CD4-positive, alpha-beta memory T cell (primary cell): ENCODE measurements around the gene NOVA2. TPM values are rescaled to one million over a fixed set of nuclear protein-coding genes. Genes with fewer than 3 reads are reported as not detected.

Source experiments
- CTCF ChIA-PET: fragments of 350-600 bp; sonication (Branson Sonifier 250); formaldehyde crosslinking; loops from one replicate; lab custom pipeline; 2021; ENCODE audit warnings: inconsistent platforms; ENCODE audit not compliant: partially characterized antibody; lab: Charles Lee
- POLR2A ChIA-PET: fragments of 350-600 bp; sonication (Branson Sonifier 250); formaldehyde crosslinking; loops from one replicate; lab custom pipeline; 2021; ENCODE audit not compliant: partially characterized antibody; lab: Charles Lee
- DNase-seq, 5 donors: peaks; one replicate each; pipeline versions ENCODE4 v3.0.0 to v3.0.0-alpha.2; 2020 to 2022; ENCODE audit warnings: mixed read lengths in 1 of 5
- H3K27ac ChIP-seq: one replicate; pipeline ENCODE4 v1.7.0; 2013; ENCODE audit warnings: low read depth, low read length
- H3K27me3 ChIP-seq: 2 replicates; pipeline ENCODE4 v1.7.0; 2013; ENCODE audit warnings: mild to moderate bottlenecking, low read length, moderate library complexity; ENCODE audit not compliant: insufficient read depth
- H3K36me3 ChIP-seq: 2 replicates; pipeline ENCODE4 v1.7.0; 2013; ENCODE audit warnings: mild to moderate bottlenecking, low read length, moderate library complexity; ENCODE audit not compliant: insufficient read depth
- H3K4me1 ChIP-seq: 2 replicates; pipeline ENCODE4 v1.7.0; 2013; ENCODE audit warnings: mild to moderate bottlenecking, low read length, moderate library complexity; ENCODE audit not compliant: insufficient read depth
- H3K4me3 ChIP-seq, 2 donors: one replicate each; pipeline ENCODE4 v1.7.0; 2013; ENCODE audit warnings: low read length in 2 of 2, mild to moderate bottlenecking in 1 of 2
- H3K9me3 ChIP-seq, 2 donors: one replicate each; pipeline ENCODE4 v1.7.0; 2013; ENCODE audit warnings: low read length in 2 of 2, control low read depth in 1 of 2; ENCODE audit not compliant: control insufficient read depth in 1 of 2
- H3K27ac Mint-ChIP-seq, 7 donors: one replicate each; pipeline ENCODE4 v1.8.0; 2020 to 2021; ENCODE audit warnings: mixed read lengths in 7 of 7, mild to moderate bottlenecking in 6 of 7, inconsistent platforms in 3 of 7, moderate library complexity in 3 of 7
- H3K27me3 Mint-ChIP-seq, 2 donors: one replicate each; pipeline ENCODE4 v1.8.0; 2020 to 2021; ENCODE audit warnings: mixed read lengths in 2 of 2
- H3K36me3 Mint-ChIP-seq, 2 donors: one replicate each; pipeline ENCODE4 v1.8.0; 2020 to 2021; ENCODE audit warnings: mixed read lengths in 2 of 2, inconsistent platforms in 1 of 2, mild to moderate bottlenecking in 1 of 2
- H3K4me1 Mint-ChIP-seq, 4 donors: one replicate each; pipeline ENCODE4 v1.8.0; 2020 to 2021; ENCODE audit warnings: mixed read lengths in 4 of 4, mild to moderate bottlenecking in 1 of 4
- H3K4me3 Mint-ChIP-seq, 8 donors: one replicate each; pipeline ENCODE4 v1.8.0; 2020 to 2021; ENCODE audit warnings: mixed read lengths in 8 of 8, mild to moderate bottlenecking in 7 of 8, moderate library complexity in 6 of 8, inconsistent platforms in 3 of 8
- H3K9me3 Mint-ChIP-seq, 8 donors: one replicate each; pipeline ENCODE4 v1.8.0; 2020 to 2021; ENCODE audit warnings: mixed read lengths in 8 of 8, mild to moderate bottlenecking in 5 of 8, inconsistent platforms in 3 of 8, moderate library complexity in 1 of 8
- intact Hi-C: fragments of 100-400 bp; cut with micrococcal nuclease; formaldehyde crosslinking; loops from one replicate; pipeline ENCODE4 v1.15.1; 2023
- polyA plus RNA-seq, 2 donors: library from polyadenylated mRNA; unstranded; fragments of 300-500 nt; fragmentation: Illumina TruSeq; gene quantifications; one replicate each; pipeline ENCODE4 v1.2.3, GENCODE V29; 2021
- total RNA-seq, 2 experiments: library from RNA; stranded (reverse); gene quantifications; one replicate each; pipeline ENCODE4 v1.2.3, GENCODE V29; 2021

Gene NOVA2
- total and polyA plus RNA-seq, 4 experiments from 2014 or later, result not detected

DNA sequence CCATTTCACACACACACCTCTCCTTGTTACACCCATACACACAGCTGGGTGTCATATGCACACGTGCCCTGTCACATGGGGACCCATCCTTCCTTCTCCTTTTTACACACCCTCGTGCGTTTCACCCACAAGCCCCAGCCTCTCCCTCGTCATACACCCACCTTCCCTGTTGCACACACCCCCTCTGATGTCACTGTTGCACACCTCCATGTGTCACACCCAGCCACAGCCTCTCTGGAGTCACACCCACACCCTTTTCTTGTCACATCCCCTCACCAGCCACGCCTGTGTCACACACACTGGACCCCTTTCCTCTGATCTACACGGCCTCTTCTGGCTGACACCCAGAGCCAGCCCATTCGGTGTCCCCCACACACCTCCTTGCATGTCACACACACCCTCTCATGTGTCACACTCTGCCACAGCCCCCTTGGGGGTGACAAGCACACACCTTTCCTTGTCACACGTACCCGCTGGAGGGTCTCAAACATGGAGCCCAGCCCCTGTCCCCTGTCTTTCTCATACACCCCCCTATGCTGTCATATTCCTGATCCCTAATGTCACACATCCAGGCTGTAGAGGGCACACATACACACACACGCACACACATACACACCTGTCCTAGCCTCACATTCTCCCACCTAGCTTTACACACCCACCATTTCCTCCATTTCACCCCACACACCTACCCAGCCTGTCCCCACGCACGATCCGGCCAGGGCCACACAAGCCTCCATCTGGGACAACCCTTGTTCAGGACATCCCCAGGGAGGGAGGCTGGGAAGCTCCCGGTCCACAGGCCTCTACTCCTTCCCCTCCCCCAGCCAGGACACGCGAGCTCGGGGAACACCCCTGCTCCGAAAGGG lies 1.4 kb downstream of the NOVA2 start:
- ChIA-PET CTCF (no interaction called here), POLR2A (no interaction called here)
- Mint-ChIP-seq H3K27ac (peak overlapping the region in 4 of 7 donors; percentile 14 to 75 (median 26)), H3K4me1 (peaks cover 14 to 23% (median 18%) of the 10 kb centered on the region in 4 donors), H3K4me3 (peak overlapping the region; percentile 11 to 57 (median 43)), H3K36me3 (no peaks in the 10 kb centered on the region), H3K9me3 (peaks cover 0 to 4% (median 0%) of the 10 kb centered on the region in 8 donors), H3K27me3 (peaks cover 48 to 64% of the 10 kb centered on the region in 2 donors)
- peaks cover 24% of the 10 kb centered on the region for H3K4me1 ChIP-seq
- no peak overlapping the region for H3K27ac ChIP-seq
- H3K27me3 ChIP-seq, result peaks cover 27% of the 10 kb centered on the region
- H3K4me3 ChIP-seq, result no peak overlapping the region
- intact Hi-C loops, result no loop called here
- no peaks in the 10 kb centered on the region for H3K9me3 ChIP-seq
- no peaks in the 10 kb centered on the region for H3K36me3 ChIP-seq
- DNase-seq, result peak; percentile 34 to 80 (median 49)

DNA sequence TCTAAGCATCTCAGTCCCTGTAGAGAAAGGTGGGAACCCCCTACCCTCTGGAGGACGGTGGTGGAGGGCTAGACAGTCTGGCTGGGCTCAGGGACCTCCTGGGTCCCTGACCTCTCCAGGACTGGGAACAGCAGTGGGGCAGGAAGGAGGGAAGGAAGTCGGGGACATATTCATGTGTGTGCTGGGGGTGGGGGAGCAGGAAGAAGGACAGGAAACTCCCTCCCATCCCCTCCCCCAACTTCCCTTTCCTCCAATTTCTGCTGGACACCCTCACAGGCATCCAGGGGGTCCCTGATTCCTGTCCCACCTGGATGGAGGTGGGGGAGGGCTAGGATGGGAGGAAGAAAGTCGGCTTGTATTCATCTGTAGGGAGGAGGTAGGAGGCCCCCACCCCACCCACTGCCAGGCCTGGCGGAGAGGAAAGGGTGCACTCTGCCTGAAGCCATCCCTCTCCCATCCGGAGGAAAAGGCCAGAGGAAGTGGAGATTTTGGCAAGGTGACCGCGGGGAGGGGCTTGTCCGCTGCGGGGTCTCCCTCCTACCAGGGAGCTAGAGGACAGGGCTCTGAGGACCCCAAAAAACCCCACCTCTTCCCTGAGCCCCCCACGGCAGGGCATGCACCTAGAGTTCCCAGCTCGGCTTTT lies 2.3 kb downstream of the NOVA2 start:
- Histone ChIP-seq H3K36me3 (no peaks in the 10 kb centered on the region), H3K4me3 (no peak overlapping the region), H3K4me1 (peaks cover 24% of the 10 kb centered on the region), H3K27ac (no peak overlapping the region), H3K9me3 (no peaks in the 10 kb centered on the region), H3K27me3 (peaks cover 27% of the 10 kb centered on the region)
- ChIA-PET CTCF (no interaction called here), POLR2A (no interaction called here)
- H3K9me3 Mint-ChIP-seq, result peaks cover 0 to 4% (median 0%) of the 10 kb centered on the region in 8 donors
- H3K4me1 Mint-ChIP-seq, result peaks cover 14 to 23% (median 18%) of the 10 kb centered on the region in 4 donors
- H3K36me3 Mint-ChIP-seq, result no peaks in the 10 kb centered on the region
- H3K4me3 Mint-ChIP-seq, result peak overlapping the region in 3 of 8 donors; percentile 40 to 57 (median 46)
- DNase-seq, result no peak
- peaks cover 44 to 65% of the 10 kb centered on the region in 2 donors for H3K27me3 Mint-ChIP-seq
- H3K27ac Mint-ChIP-seq, result peak overlapping the region in 2 of 7 donors; percentile 26 to 71
- intact Hi-C loops, result no loop called here

DNA sequence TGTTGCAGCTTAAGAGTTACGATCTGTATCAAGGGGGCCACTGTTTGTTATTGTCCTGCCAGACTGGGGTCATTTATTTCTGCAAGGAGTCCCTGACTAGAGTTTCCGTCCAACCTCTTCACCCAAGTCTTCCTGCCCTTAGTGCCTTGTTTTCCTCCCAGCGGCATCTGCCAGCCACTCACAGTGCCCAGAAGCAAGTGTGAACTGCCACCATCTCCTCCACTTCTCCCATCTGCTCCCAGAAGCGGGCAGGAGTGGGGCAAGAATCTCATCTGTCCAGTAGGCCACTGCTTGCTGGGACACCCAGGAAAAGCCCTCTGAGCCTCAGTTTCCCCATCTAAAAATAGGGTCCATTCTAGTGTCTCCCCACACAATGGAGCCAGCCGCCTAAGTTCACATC lies 4.0 kb downstream of the NOVA2 start:
- no peak overlapping the region for H3K4me3 Mint-ChIP-seq
- H3K36me3 Mint-ChIP-seq, result no peaks in the 10 kb centered on the region
- POLR2A ChIA-PET, result interaction anchor here (0.6 kb wide), 1 partner anchor 384 kb away, joined by 3 read pairs; no protein-coding TSS in a partner anchor
- peaks cover 0 to 4% (median 0%) of the 10 kb centered on the region in 8 donors for H3K9me3 Mint-ChIP-seq
- no peaks in the 10 kb centered on the region for H3K9me3 ChIP-seq
- intact Hi-C loops, result no loop called here
- no peaks in the 10 kb centered on the region for H3K36me3 ChIP-seq
- H3K4me3 ChIP-seq, result no peak overlapping the region
- no peak overlapping the region for H3K27ac Mint-ChIP-seq
- H3K4me1 ChIP-seq, result peaks cover 24% of the 10 kb centered on the region
- H3K27me3 Mint-ChIP-seq, result peaks cover 41 to 58% of the 10 kb centered on the region in 2 donors
- no peak for DNase-seq
- H3K27me3 ChIP-seq, result peaks cover 22% of the 10 kb centered on the region
- CTCF ChIA-PET, result no interaction called here
- peaks cover 14 to 19% (median 16%) of the 10 kb centered on the region in 4 donors for H3K4me1 Mint-ChIP-seq
- H3K27ac ChIP-seq, result no peak overlapping the region

DNA sequence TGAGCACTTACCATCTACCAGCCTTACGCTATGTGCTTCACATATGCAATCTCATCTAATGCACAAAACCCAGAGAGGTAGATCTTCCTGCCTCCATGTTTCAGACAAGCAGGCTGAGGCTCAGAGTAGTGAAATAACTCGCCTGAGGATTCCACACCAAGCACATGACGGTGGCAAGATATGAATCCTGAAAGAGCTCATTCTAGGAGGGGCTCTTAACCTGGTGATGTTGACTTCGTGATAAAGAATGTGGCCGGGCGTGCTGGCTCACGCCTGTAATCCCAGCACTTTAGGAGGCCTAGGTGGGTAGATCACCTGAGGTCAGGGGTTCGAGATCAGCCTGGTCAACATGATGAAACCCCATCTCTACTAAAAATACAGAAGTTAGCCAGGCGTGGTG lies 5.0 kb downstream of the NOVA2 start:
- Histone ChIP-seq H3K4me1 (peaks cover 19% of the 10 kb centered on the region), H3K36me3 (no peaks in the 10 kb centered on the region), H3K27ac (no peak overlapping the region), H3K4me3 (no peak overlapping the region), H3K9me3 (no peaks in the 10 kb centered on the region), H3K27me3 (peaks cover 22% of the 10 kb centered on the region)
- CTCF ChIA-PET, result no interaction called here
- Mint-ChIP-seq H3K27ac (no peak overlapping the region), H3K9me3 (peaks cover 0 to 4% (median 0%) of the 10 kb centered on the region in 8 donors), H3K4me1 (peaks cover 13 to 17% (median 15%) of the 10 kb centered on the region in 4 donors), H3K36me3 (no peaks in the 10 kb centered on the region), H3K4me3 (no peak overlapping the region), H3K27me3 (peaks cover 40 to 57% of the 10 kb centered on the region in 2 donors)
- POLR2A ChIA-PET, result no interaction called here
- DNase-seq, result no peak
- intact Hi-C loops, result no loop called here

DNA sequence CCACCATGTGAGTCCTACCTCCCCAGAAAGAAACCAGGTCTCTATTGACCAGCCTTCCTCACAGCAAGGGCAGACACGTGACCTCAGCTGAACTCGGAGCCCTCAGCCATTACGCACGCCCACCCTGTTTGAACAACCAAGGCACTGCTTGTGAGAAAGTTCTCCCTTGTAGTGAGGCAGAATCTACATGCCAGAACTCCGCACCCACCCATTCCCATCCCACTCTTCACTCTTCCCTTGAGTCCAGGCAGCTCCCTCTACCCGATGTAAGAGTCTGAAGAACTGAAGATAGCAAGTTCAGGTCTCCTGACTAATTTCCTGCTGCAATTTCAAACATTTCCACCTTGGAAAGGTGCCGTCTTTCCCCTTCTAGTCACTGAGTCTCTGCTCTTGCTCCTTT lies 6.4 kb downstream of the NOVA2 start:
- Mint-ChIP-seq H3K27me3 (peaks cover 36 to 53% of the 10 kb centered on the region in 2 donors), H3K4me3 (no peak overlapping the region), H3K9me3 (peaks cover 0 to 4% (median 0%) of the 10 kb centered on the region in 8 donors), H3K36me3 (no peaks in the 10 kb centered on the region), H3K27ac (no peak overlapping the region), H3K4me1 (peaks cover 7 to 12% (median 9%) of the 10 kb centered on the region in 4 donors)
- H3K4me1 ChIP-seq, result peaks cover 14% of the 10 kb centered on the region
- H3K27ac ChIP-seq, result no peak overlapping the region
- no peaks in the 10 kb centered on the region for H3K9me3 ChIP-seq
- intact Hi-C loops, result no loop called here
- no peak for DNase-seq
- peaks cover 17% of the 10 kb centered on the region for H3K27me3 ChIP-seq
- ChIA-PET POLR2A (no interaction called here), CTCF (no interaction called here)
- no peak overlapping the region for H3K4me3 ChIP-seq
- no peaks in the 10 kb centered on the region for H3K36me3 ChIP-seq

DNA sequence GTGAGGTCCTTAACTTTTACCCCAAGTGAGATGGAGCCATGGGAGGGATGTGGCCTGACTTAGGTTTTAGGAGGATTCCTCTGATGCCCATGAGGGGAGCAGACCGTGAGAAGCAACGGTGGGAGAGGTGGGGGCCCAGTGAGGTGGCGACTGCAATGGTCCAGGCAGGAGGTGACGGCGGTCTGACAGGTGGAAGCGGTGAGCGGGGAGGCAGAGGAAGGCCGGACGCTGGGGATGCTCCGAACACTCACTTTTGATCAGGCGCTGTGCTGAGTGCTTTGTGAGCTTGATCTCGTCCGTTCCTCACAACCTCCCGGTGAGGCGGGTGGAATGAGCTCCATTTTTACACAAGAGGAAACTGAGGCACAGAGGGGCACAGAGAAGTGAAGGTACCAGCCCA lies 11.6 kb downstream of the NOVA2 start:
- H3K27me3 Mint-ChIP-seq, result peaks cover 30 to 50% of the 10 kb centered on the region in 2 donors
- CTCF ChIA-PET, result no interaction called here
- no peaks in the 10 kb centered on the region for H3K4me1 Mint-ChIP-seq

DNA sequence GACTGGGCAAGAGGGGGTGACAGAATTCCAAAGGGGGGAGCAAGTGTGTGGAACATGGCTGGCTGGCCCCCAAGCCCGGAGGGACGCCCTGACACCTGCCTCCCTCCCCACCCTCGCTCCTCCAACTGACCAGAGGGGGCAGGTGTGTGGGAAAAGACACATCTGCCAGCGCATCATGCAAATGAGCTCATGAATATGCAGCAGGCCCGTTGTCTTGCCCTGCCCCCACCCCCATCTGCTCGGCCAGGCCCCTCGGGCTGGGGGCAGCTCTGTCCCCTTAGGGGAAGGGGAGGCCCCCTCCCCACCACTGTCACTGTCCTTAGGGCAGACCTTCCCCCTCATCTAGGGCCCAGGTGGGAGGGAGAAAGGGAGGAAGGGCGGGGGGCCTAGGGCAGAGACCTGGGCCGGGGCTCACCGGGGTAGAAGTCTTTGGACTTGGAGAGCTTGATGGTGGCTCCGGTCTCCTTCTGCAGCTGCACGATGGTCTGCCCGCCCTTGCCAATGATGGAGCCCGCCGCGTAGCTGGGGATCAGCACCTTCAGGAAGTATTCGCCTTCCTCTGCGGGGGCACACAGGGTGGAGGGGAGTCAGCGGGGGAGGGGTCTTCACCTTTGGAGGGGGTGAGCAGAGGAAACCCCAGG lies 12.9 kb downstream of the NOVA2 start:
- no peaks in the 10 kb centered on the region for H3K9me3 ChIP-seq
- H3K27ac ChIP-seq, result no peak overlapping the region
- peaks cover 0 to 5% (median 0%) of the 10 kb centered on the region in 8 donors for H3K9me3 Mint-ChIP-seq
- H3K36me3 Mint-ChIP-seq, result no peaks in the 10 kb centered on the region
- intact Hi-C loops, result no loop called here
- peaks cover 5% of the 10 kb centered on the region for H3K27me3 ChIP-seq
- ChIA-PET POLR2A (no interaction called here), CTCF (interaction anchor here (0.6 kb wide), 1 partner anchor 11 kb away, joined by 3 read pairs; no protein-coding TSS in a partner anchor)
- H3K4me3 ChIP-seq, result no peak overlapping the region
- H3K27me3 Mint-ChIP-seq, result peaks cover 25 to 46% of the 10 kb centered on the region in 2 donors
- no peak overlapping the region for H3K4me3 Mint-ChIP-seq
- H3K4me1 ChIP-seq, result no peaks in the 10 kb centered on the region
- no peak overlapping the region for H3K27ac Mint-ChIP-seq
- DNase-seq, result no peak
- H3K36me3 ChIP-seq, result no peaks in the 10 kb centered on the region
- H3K4me1 Mint-ChIP-seq, result no peaks in the 10 kb centered on the region

More for the DNA sequence above, 11.6 kb downstream of the NOVA2 start:
- Mint-ChIP-seq H3K27ac (no peak overlapping the region), H3K9me3 (peaks cover 0 to 5% (median 0%) of the 10 kb centered on the region in 8 donors), H3K4me3 (no peak overlapping the region), H3K36me3 (no peaks in the 10 kb centered on the region)
- Histone ChIP-seq H3K4me1 (no peaks in the 10 kb centered on the region), H3K27ac (no peak overlapping the region), H3K27me3 (peaks cover 5% of the 10 kb centered on the region), H3K9me3 (no peaks in the 10 kb centered on the region), H3K4me3 (no peak overlapping the region), H3K36me3 (no peaks in the 10 kb centered on the region)
- POLR2A ChIA-PET, result no interaction called here
- no peak for DNase-seq
- intact Hi-C loops, result no loop called here
